Middle frontal gyrus (tissue), 1 donor: ENCODE measurements around the gene CSNK1D.

Experiments
- DNase-seq: peaks from one replicate; pipeline ENCODE4 v3.0.0-alpha.2; 2015; ENCODE audit warnings: low spot score; ENCODE audit errors: extremely low spot score

Gene CSNK1D

GRCh38 chr17:82310877-82311276, 37.4 kb upstream of the CSNK1D start:
- no peak for DNase-seq

GRCh38 chr17:82309656-82310570, 36.4 kb upstream of the CSNK1D start:
- DNase-seq, result no peak

- DNase-seq, result no peak
Observed at GRCh38 chr17:82305727-82306300, 32.3 kb upstream of the CSNK1D start.

- no peak for DNase-seq
Observed at GRCh38 chr17:82304826-82305726, 31.6 kb upstream of the CSNK1D start.

- DNase-seq, result no peak
Observed at GRCh38 chr17:82303944-82304808, 30.7 kb upstream of the CSNK1D start.

GRCh38 chr17:82302991-82303943, 29.8 kb upstream of the CSNK1D start:
- no peak for DNase-seq

GRCh38 chr17:82302568-82302963, 29.1 kb upstream of the CSNK1D start:
- DNase-seq, result no peak

GRCh38 chr17:82301916-82302567, 28.5 kb upstream of the CSNK1D start:
- no peak for DNase-seq

GRCh38 chr17:82301300-82301915, 27.9 kb upstream of the CSNK1D start:
- no peak for DNase-seq

GRCh38 chr17:82300707-82301270, 27.3 kb upstream of the CSNK1D start:
- DNase-seq, result no peak

- no peak for DNase-seq
Observed at GRCh38 chr17:82300228-82300627, 26.7 kb upstream of the CSNK1D start.

GRCh38 chr17:82299452-82299851, 26.0 kb upstream of the CSNK1D start:
- DNase-seq, result no peak

GRCh38 chr17:82298538-82299421, 25.3 kb upstream of the CSNK1D start:
- DNase-seq, result no peak

GRCh38 chr17:82297714-82298537, 24.4 kb upstream of the CSNK1D start:
- DNase-seq, result peak; percentile 65

- peak; percentile 36 for DNase-seq
Observed at GRCh38 chr17:82297280-82297713, 23.8 kb upstream of the CSNK1D start.

GRCh38 chr17:82296511-82297279, 23.2 kb upstream of the CSNK1D start:
- no peak for DNase-seq
